Ramos (cell line): ENCODE data around the gene DENND1B.

Experiments used
- in situ Hi-C: fragments of 300-500 bp; cut with MboI; formaldehyde crosslinking; loops from one replicate; pipeline ENCODE4 v1.14.3; 2022; ENCODE audit warnings: low sequenced_read_pairs; ENCODE audit not compliant: unreplicated experiment

DENND1B gene

GRCh38 chr1:197486946-197487345, 288.3 kb downstream of the DENND1B start:
- in situ Hi-C loops, result no loop called here

GRCh38 chr1:197485790-197486189, 289.5 kb downstream of the DENND1B start:
- in situ Hi-C loops, result no loop called here

GRCh38 chr1:197481101-197481500, 294.2 kb downstream of the DENND1B start:
- in situ Hi-C loops, result no loop called here

- in situ Hi-C loops, result no loop called here
Observed at GRCh38 chr1:197480446-197480845, 294.8 kb downstream of the DENND1B start.

- in situ Hi-C loops, result no loop called here
Observed at GRCh38 chr1:197472141-197472540, 303.1 kb downstream of the DENND1B start.

GRCh38 chr1:197471248-197471985, 303.9 kb downstream of the DENND1B start:
- in situ Hi-C loops, result no loop called here

GRCh38 chr1:197470330-197470729, 304.9 kb downstream of the DENND1B start:
- in situ Hi-C loops, result no loop called here

- in situ Hi-C loops, result no loop called here
Observed at GRCh38 chr1:197469620-197470210, 305.6 kb downstream of the DENND1B start.

- in situ Hi-C loops, result no loop called here
Observed at GRCh38 chr1:197468543-197469175, 306.6 kb downstream of the DENND1B start.

- in situ Hi-C loops, result no loop called here
Observed at GRCh38 chr1:197467881-197468280, 307.4 kb downstream of the DENND1B start.

GRCh38 chr1:197466813-197467212, 308.5 kb downstream of the DENND1B start:
- in situ Hi-C loops, result no loop called here

- in situ Hi-C loops, result no loop called here
Observed at GRCh38 chr1:197465528-197466327, 309.6 kb downstream of the DENND1B start.

GRCh38 chr1:197464044-197464443, 311.2 kb downstream of the DENND1B start:
- in situ Hi-C loops, result no loop called here

- in situ Hi-C loops, result no loop called here
Observed at GRCh38 chr1:197463142-197463541, 312.1 kb downstream of the DENND1B start.

GRCh38 chr1:197462539-197462938, 312.7 kb downstream of the DENND1B start:
- in situ Hi-C loops, result no loop called here
